ENCODE measurements around the gene GPR158.
"Not testable (repeated sequence)": the region's sequence is repeated elsewhere in the genome, so short reads cannot be mapped to it uniquely, and the experiment has no call there.

Gene GPR158

DNA sequence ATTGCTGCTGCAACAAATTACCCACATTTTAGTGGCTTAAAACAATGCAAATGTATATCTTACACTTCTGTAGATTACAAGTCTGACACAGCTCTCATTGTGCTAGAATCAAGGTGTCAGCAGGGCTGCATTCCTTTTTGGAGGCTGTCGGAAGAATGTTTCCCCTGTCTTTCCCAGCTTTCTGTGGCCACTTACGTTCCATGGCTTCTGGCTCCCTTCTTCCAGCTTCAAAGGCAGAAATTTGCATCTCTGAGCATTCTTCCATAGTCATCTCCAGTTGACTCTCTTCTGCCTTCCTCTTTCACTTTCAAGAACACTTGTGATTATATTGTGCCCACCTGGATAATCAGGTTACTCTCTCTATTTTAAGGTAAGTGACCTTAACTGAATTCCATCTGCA is 125.3 kb downstream of the GPR158 start:
- no peaks in the 10 kb centered on the region for H3K4me1 ChIP-seq (ENCODE audit: control extremely low read depth in 1 of 4, control insufficient read depth in 4 of 4, insufficient read depth in 4 of 4, low read length in 3 of 4)
- no peak overlapping the region for H3K27ac ChIP-seq (ENCODE audit: insufficient read depth in 1 of 2, low read depth in 1 of 2, low read length in 2 of 2, poor library complexity in 1 of 2, severe bottlenecking in 2 of 2)
- H3K4me3 ChIP-seq (ENCODE audit: control insufficient read depth in 1 of 7, extremely low read depth in 1 of 7, insufficient read depth in 4 of 7, low read depth in 2 of 7, low read length in 6 of 7): no peak overlapping the region
- H3K36me3 ChIP-seq (ENCODE audit: control insufficient read depth in 4 of 4, insufficient read depth in 4 of 4, low read length in 3 of 4): no peaks in the 10 kb centered on the region
- WGBS (ENCODE audit: insufficient coverage): 67% methylated on average over 2 of the region's 2 CpGs
- ChIA-PET CTCF (no interaction called here), POLR2A (no interaction called here)
- H3K27me3 ChIP-seq (replicated peaks in 2 of 5; ENCODE audit: control insufficient read depth in 4 of 5, insufficient read depth in 5 of 5, low read length in 4 of 5): no peaks in the 10 kb centered on the region
- no peak for DNase-seq
- no peaks in the 10 kb centered on the region for H3K9me3 ChIP-seq (ENCODE audit: control extremely low read depth in 1 of 5, control insufficient read depth in 4 of 5, insufficient read depth in 2 of 5, low read depth in 1 of 5, low read length in 4 of 5)

DNA sequence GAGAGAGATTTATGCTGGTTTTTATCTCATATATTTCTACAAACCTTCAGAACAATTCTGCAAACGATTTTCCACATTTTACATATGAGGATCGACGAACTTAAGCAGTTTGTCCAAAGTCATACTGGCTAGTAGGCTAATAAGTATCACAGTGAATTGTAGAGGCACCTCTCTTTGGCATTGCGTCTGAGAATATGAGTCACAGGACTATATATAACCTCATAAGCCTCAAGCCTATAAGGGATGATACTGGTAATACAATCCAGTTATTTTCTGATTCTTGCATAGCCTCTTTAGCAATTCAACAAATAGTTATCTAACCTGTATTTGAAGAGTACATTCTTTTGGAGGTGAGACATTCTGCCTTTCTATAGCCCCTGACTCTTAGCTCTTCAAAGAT is 129.8 kb downstream of the GPR158 start:
- no peak overlapping the region for H3K27ac ChIP-seq (ENCODE audit: insufficient read depth in 1 of 2, low read depth in 1 of 2, low read length in 2 of 2, poor library complexity in 1 of 2, severe bottlenecking in 2 of 2)
- WGBS (ENCODE audit: insufficient coverage): 94% methylated on average over 3 of the region's 4 CpGs
- no peak for DNase-seq
- no peaks in the 10 kb centered on the region for H3K4me1 ChIP-seq (ENCODE audit: control extremely low read depth in 1 of 4, control insufficient read depth in 4 of 4, insufficient read depth in 4 of 4, low read length in 3 of 4)
- no peaks in the 10 kb centered on the region for H3K36me3 ChIP-seq (ENCODE audit: control insufficient read depth in 4 of 4, insufficient read depth in 4 of 4, low read length in 3 of 4)
- peaks cover 0 to 2% (median 0%) of the 10 kb centered on the region in 5 experiments for H3K9me3 ChIP-seq (ENCODE audit: control extremely low read depth in 1 of 5, control insufficient read depth in 4 of 5, insufficient read depth in 2 of 5, low read depth in 1 of 5, low read length in 4 of 5)
- CTCF ChIA-PET: no interaction called here
- H3K27me3 ChIP-seq (replicated peaks in 2 of 5; ENCODE audit: control insufficient read depth in 4 of 5, insufficient read depth in 5 of 5, low read length in 4 of 5): no peaks in the 10 kb centered on the region
- POLR2A ChIA-PET: no interaction called here
- H3K4me3 ChIP-seq (ENCODE audit: control insufficient read depth in 1 of 7, extremely low read depth in 1 of 7, insufficient read depth in 4 of 7, low read depth in 2 of 7, low read length in 6 of 7): no peak overlapping the region

DNA sequence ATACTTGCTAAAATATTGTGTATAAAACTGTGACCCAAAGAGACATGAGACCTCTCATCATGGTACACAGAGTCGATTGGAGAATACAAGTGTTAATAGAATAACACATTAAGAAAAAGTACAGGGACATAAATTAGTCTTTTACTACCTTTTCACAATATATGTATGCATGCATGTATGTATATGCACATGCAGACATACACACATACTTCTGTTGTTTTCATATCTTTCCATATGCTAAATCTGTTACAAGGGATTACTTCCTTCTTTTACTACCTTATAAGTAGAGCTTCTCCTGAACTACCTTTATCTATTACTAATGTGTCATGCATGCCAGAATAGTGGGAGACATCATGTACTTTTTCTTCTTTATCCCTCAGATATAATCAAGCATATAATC is 131.6 kb downstream of the GPR158 start:
- no CpG with 5 or more reads among the region's 1 CpG for WGBS (ENCODE audit: insufficient coverage)

DNA sequence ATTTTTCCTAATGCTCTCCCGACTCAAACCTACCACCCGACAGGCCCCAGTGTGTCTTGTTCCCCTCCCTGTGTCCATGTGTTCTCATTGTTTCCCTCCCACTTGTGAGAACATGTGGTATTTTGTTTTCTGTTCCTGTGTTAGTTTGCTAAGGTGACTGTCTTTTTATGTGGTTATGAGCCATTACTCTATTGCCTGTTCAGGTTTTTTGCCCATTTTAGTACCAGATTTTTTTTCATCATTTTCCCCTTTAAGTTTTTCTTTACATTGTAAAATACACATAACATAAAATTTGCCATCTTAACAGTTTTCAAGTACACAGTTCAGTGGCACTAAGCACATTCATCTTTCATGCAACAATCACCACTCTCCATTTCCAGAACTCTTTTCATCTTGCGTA is 133.5 kb downstream of the GPR158 start:
- WGBS (ENCODE audit: insufficient coverage): 90% methylated on average over 1 of the region's 3 CpGs
- Histone ChIP-seq H3K9me3 (ENCODE audit: control extremely low read depth in 1 of 5, control insufficient read depth in 4 of 5, insufficient read depth in 2 of 5, low read depth in 1 of 5, low read length in 4 of 5) (peaks cover 0 to 2% (median 0%) of the 10 kb centered on the region in 5 experiments), H3K27ac (ENCODE audit: insufficient read depth in 1 of 2, low read depth in 1 of 2, low read length in 2 of 2, poor library complexity in 1 of 2, severe bottlenecking in 2 of 2) (no peak overlapping the region), H3K36me3 (ENCODE audit: control insufficient read depth in 4 of 4, insufficient read depth in 4 of 4, low read length in 3 of 4) (no peaks in the 10 kb centered on the region), H3K27me3 (replicated peaks in 2 of 5; ENCODE audit: control insufficient read depth in 4 of 5, insufficient read depth in 5 of 5, low read length in 4 of 5) (no peaks in the 10 kb centered on the region), H3K4me3 (ENCODE audit: control insufficient read depth in 1 of 7, extremely low read depth in 1 of 7, insufficient read depth in 4 of 7, low read depth in 2 of 7, low read length in 6 of 7) (no peak overlapping the region), H3K4me1 (ENCODE audit: control extremely low read depth in 1 of 4, control insufficient read depth in 4 of 4, insufficient read depth in 4 of 4, low read length in 3 of 4) (no peaks in the 10 kb centered on the region)
- DNase-seq: no peak
- CTCF ChIA-PET: no interaction called here
- POLR2A ChIA-PET: no interaction called here

More for the DNA sequence above, 131.6 kb downstream of the GPR158 start:
- H3K27me3 ChIP-seq (replicated peaks in 2 of 5; ENCODE audit: control insufficient read depth in 4 of 5, insufficient read depth in 5 of 5, low read length in 4 of 5): no peaks in the 10 kb centered on the region
- no peak for DNase-seq
- no peaks in the 10 kb centered on the region for H3K36me3 ChIP-seq (ENCODE audit: control insufficient read depth in 4 of 4, insufficient read depth in 4 of 4, low read length in 3 of 4)
- H3K9me3 ChIP-seq (ENCODE audit: control extremely low read depth in 1 of 5, control insufficient read depth in 4 of 5, insufficient read depth in 2 of 5, low read depth in 1 of 5, low read length in 4 of 5): peaks cover 0 to 2% (median 0%) of the 10 kb centered on the region in 5 experiments
- H3K4me1 ChIP-seq (ENCODE audit: control extremely low read depth in 1 of 4, control insufficient read depth in 4 of 4, insufficient read depth in 4 of 4, low read length in 3 of 4): no peaks in the 10 kb centered on the region
- ChIA-PET CTCF (interaction anchor here (1.5 kb wide), 1 partner anchor 26 kb away, joined by 3 read pairs; no protein-coding TSS in a partner anchor), POLR2A (no interaction called here)
- H3K27ac ChIP-seq (ENCODE audit: insufficient read depth in 1 of 2, low read depth in 1 of 2, low read length in 2 of 2, poor library complexity in 1 of 2, severe bottlenecking in 2 of 2): no peak overlapping the region
- no peak overlapping the region for H3K4me3 ChIP-seq (ENCODE audit: control insufficient read depth in 1 of 7, extremely low read depth in 1 of 7, insufficient read depth in 4 of 7, low read depth in 2 of 7, low read length in 6 of 7)

GRCh38 chr10:25317596-25318211 is 142.9 kb downstream of the GPR158 start:
- H3K27me3 ChIP-seq (replicated peaks in 2 of 5; ENCODE audit: control insufficient read depth in 4 of 5, insufficient read depth in 5 of 5, low read length in 4 of 5); DNase-seq; H3K36me3 ChIP-seq (ENCODE audit: control insufficient read depth in 4 of 4, insufficient read depth in 4 of 4, low read length in 3 of 4); H3K4me1 ChIP-seq (ENCODE audit: control extremely low read depth in 1 of 4, control insufficient read depth in 4 of 4, insufficient read depth in 4 of 4, low read length in 3 of 4); H3K9me3 ChIP-seq (ENCODE audit: control extremely low read depth in 1 of 5, control insufficient read depth in 4 of 5, insufficient read depth in 2 of 5, low read depth in 1 of 5, low read length in 4 of 5); H3K27ac ChIP-seq (ENCODE audit: insufficient read depth in 1 of 2, low read depth in 1 of 2, low read length in 2 of 2, poor library complexity in 1 of 2, severe bottlenecking in 2 of 2); POLR2A ChIA-PET; CTCF ChIA-PET; H3K4me3 ChIP-seq (ENCODE audit: control insufficient read depth in 1 of 7, extremely low read depth in 1 of 7, insufficient read depth in 4 of 7, low read depth in 2 of 7, low read length in 6 of 7): not testable (repeated sequence)
- WGBS (ENCODE audit: insufficient coverage): 89% methylated on average over 8 of the region's 9 CpGs

- H3K9me3 ChIP-seq (ENCODE audit: control extremely low read depth in 1 of 5, control insufficient read depth in 4 of 5, insufficient read depth in 2 of 5, low read depth in 1 of 5, low read length in 4 of 5): no peaks in the 10 kb centered on the region
- 80% methylated on average over 2 of the region's 3 CpGs for WGBS (ENCODE audit: insufficient coverage)
- no peaks in the 10 kb centered on the region for H3K36me3 ChIP-seq (ENCODE audit: control insufficient read depth in 4 of 4, insufficient read depth in 4 of 4, low read length in 3 of 4)
- H3K4me3 ChIP-seq (ENCODE audit: control insufficient read depth in 1 of 7, extremely low read depth in 1 of 7, insufficient read depth in 4 of 7, low read depth in 2 of 7, low read length in 6 of 7): no peak overlapping the region
- POLR2A ChIA-PET: no interaction called here
- H3K27ac ChIP-seq (ENCODE audit: insufficient read depth in 1 of 2, low read depth in 1 of 2, low read length in 2 of 2, poor library complexity in 1 of 2, severe bottlenecking in 2 of 2): no peak overlapping the region
- no peaks in the 10 kb centered on the region for H3K4me1 ChIP-seq (ENCODE audit: control extremely low read depth in 1 of 4, control insufficient read depth in 4 of 4, insufficient read depth in 4 of 4, low read length in 3 of 4)
- H3K27me3 ChIP-seq (replicated peaks in 2 of 5; ENCODE audit: control insufficient read depth in 4 of 5, insufficient read depth in 5 of 5, low read length in 4 of 5): no peaks in the 10 kb centered on the region
- CTCF ChIA-PET: no interaction called here
- DNase-seq: no peak
Measured at GRCh38 chr10:25327273-25327672, 152.5 kb downstream of the GPR158 start.

- Histone ChIP-seq H3K27me3 (replicated peaks in 2 of 5; ENCODE audit: control insufficient read depth in 4 of 5, insufficient read depth in 5 of 5, low read length in 4 of 5) (no peaks in the 10 kb centered on the region), H3K4me1 (ENCODE audit: control extremely low read depth in 1 of 4, control insufficient read depth in 4 of 4, insufficient read depth in 4 of 4, low read length in 3 of 4) (no peaks in the 10 kb centered on the region), H3K27ac (ENCODE audit: insufficient read depth in 1 of 2, low read depth in 1 of 2, low read length in 2 of 2, poor library complexity in 1 of 2, severe bottlenecking in 2 of 2) (no peak overlapping the region), H3K36me3 (ENCODE audit: control insufficient read depth in 4 of 4, insufficient read depth in 4 of 4, low read length in 3 of 4) (no peaks in the 10 kb centered on the region), H3K4me3 (ENCODE audit: control insufficient read depth in 1 of 7, extremely low read depth in 1 of 7, insufficient read depth in 4 of 7, low read depth in 2 of 7, low read length in 6 of 7) (no peak overlapping the region), H3K9me3 (ENCODE audit: control extremely low read depth in 1 of 5, control insufficient read depth in 4 of 5, insufficient read depth in 2 of 5, low read depth in 1 of 5, low read length in 4 of 5) (no peaks in the 10 kb centered on the region)
- ChIA-PET POLR2A (no interaction called here), CTCF (no interaction called here)
- 100% methylated on average over 2 of the region's 3 CpGs for WGBS (ENCODE audit: insufficient coverage)
- no peak for DNase-seq
Measured at GRCh38 chr10:25328361-25328760, 153.6 kb downstream of the GPR158 start.

All from common myeloid progenitor, CD34-positive (primary cell).